ENCODE results near the gene RUNX1. TPM values are rescaled to one million over a fixed set of nuclear protein-coding genes. Genes with fewer than 3 reads are reported as not detected.
"Not testable (repeated sequence)": the region's sequence is repeated elsewhere in the genome, so short reads cannot be mapped to it uniquely, and the experiment has no call there.

Gene RUNX1
- total and polyA plus RNA-seq, 10 donors, result 4.8 to 70.0 (median 43.6) TPM

GRCh38 chr21:34952701-34953100 is 96.4 kb downstream of the RUNX1 start:
- DNase-seq, result no peak
- no peaks in the 10 kb centered on the region for H3K36me3 ChIP-seq
- H3K27me3 ChIP-seq (replicated peaks in 1 of 7), result no peaks in the 10 kb centered on the region
- peaks cover 0 to 54% (median 0%) of the 10 kb centered on the region in 6 donors for H3K4me1 ChIP-seq
- H3K9me3 ChIP-seq, result no peaks in the 10 kb centered on the region
- 29 to 60% (median 44%) methylated on average over 1 of the region's 1 CpG for WGBS, 5 donors
- no peak overlapping the region for H3K4me3 ChIP-seq
- no peak overlapping the region for H3K27ac ChIP-seq
- TF ChIP-seq CTCF (IDR thresholded peaks at IDR 0.05 in 8 of 11, conservative IDR thresholded peaks at IDR 0.05 in 3 of 11) (no peak), POLR2A (IDR thresholded peaks at IDR 0.05) (no peak), POLR2AphosphoS5 (IDR thresholded peaks at IDR 0.05) (no peak)
- intact Hi-C loops (cut with DNase I; ENCODE audit: low total_unique reads), result no loop called here

GRCh38 chr21:34951868-34952267 is 97.2 kb downstream of the RUNX1 start:
- DNase-seq; H3K27me3 ChIP-seq (replicated peaks in 1 of 7); H3K4me3 ChIP-seq; intact Hi-C loops (cut with DNase I; ENCODE audit: low total_unique reads); H3K36me3 ChIP-seq; H3K27ac ChIP-seq; H3K9me3 ChIP-seq: not testable (repeated sequence)
- H3K4me1 ChIP-seq, result peaks cover 0 to 58% (median under 1%) of the 10 kb centered on the region in 6 donors
- WGBS, 5 donors, result 87 to 99% (median 95%) methylated on average over 4 of the region's 4 CpGs

GRCh38 chr21:34950980-34951379 is 98.1 kb downstream of the RUNX1 start:
- Histone ChIP-seq H3K27ac (no peak overlapping the region), H3K27me3 (replicated peaks in 1 of 7) (no peaks in the 10 kb centered on the region), H3K4me1 (peaks cover 0 to 63% (median 9%) of the 10 kb centered on the region in 6 donors), H3K9me3 (no peaks in the 10 kb centered on the region), H3K4me3 (no peak overlapping the region), H3K36me3 (no peaks in the 10 kb centered on the region)
- intact Hi-C loops (cut with DNase I; ENCODE audit: low total_unique reads), result no loop called here
- no peak for TF ChIP-seq CTCF (IDR thresholded peaks at IDR 0.05 in 8 of 11, conservative IDR thresholded peaks at IDR 0.05 in 3 of 11)
- TF ChIP-seq POLR2A (IDR thresholded peaks at IDR 0.05), result no peak
- TF ChIP-seq POLR2AphosphoS5 (IDR thresholded peaks at IDR 0.05), result no peak
- WGBS, 5 donors, result 73 to 90% (median 89%) methylated on average over 4 of the region's 4 CpGs
- no peak for DNase-seq

- Histone ChIP-seq H3K36me3 (no peaks in the 10 kb centered on the region), H3K27me3 (replicated peaks in 1 of 7) (no peaks in the 10 kb centered on the region), H3K4me3 (no peak overlapping the region), H3K4me1 (peaks cover 0 to 76% (median 11%) of the 10 kb centered on the region in 6 donors), H3K9me3 (no peaks in the 10 kb centered on the region), H3K27ac (no peak overlapping the region)
- DNase-seq, result peak; percentile 54
- WGBS, 5 donors, result 68 to 85% (median 78%) methylated on average over 10 of the region's 10 CpGs
- intact Hi-C loops (cut with DNase I; ENCODE audit: low total_unique reads), result no loop called here
- TF ChIP-seq CTCF (IDR thresholded peaks at IDR 0.05 in 8 of 11, conservative IDR thresholded peaks at IDR 0.05 in 3 of 11) (no peak), POLR2A (IDR thresholded peaks at IDR 0.05) (no peak), POLR2AphosphoS5 (IDR thresholded peaks at IDR 0.05) (no peak)
These were observed 99.6 kb downstream of the RUNX1 start for GRCh38 chr21:34949499-34949898.

GRCh38 chr21:34949030-34949429 is 100.1 kb downstream of the RUNX1 start:
- Histone ChIP-seq H3K9me3 (no peaks in the 10 kb centered on the region), H3K27ac (no peak overlapping the region), H3K4me1 (peaks cover 0 to 81% (median 13%) of the 10 kb centered on the region in 6 donors), H3K36me3 (no peaks in the 10 kb centered on the region), H3K27me3 (replicated peaks in 1 of 7) (no peaks in the 10 kb centered on the region), H3K4me3 (no peak overlapping the region)
- DNase-seq, result no peak
- TF ChIP-seq POLR2A (IDR thresholded peaks at IDR 0.05), result no peak
- TF ChIP-seq CTCF (IDR thresholded peaks at IDR 0.05 in 8 of 11, conservative IDR thresholded peaks at IDR 0.05 in 3 of 11), result no peak
- no peak for TF ChIP-seq POLR2AphosphoS5 (IDR thresholded peaks at IDR 0.05)
- 73 to 83% (median 78%) methylated on average over 4 of the region's 4 CpGs for WGBS, 5 donors
- intact Hi-C loops (cut with DNase I; ENCODE audit: low total_unique reads), result no loop called here

Data from spleen (tissue), 11 donors.